ENCODE results near the gene CEP131.
A peak's percentile ranks its signal among the peaks of the same experiment; 100 is the strongest.

CEP131 gene

DNA sequence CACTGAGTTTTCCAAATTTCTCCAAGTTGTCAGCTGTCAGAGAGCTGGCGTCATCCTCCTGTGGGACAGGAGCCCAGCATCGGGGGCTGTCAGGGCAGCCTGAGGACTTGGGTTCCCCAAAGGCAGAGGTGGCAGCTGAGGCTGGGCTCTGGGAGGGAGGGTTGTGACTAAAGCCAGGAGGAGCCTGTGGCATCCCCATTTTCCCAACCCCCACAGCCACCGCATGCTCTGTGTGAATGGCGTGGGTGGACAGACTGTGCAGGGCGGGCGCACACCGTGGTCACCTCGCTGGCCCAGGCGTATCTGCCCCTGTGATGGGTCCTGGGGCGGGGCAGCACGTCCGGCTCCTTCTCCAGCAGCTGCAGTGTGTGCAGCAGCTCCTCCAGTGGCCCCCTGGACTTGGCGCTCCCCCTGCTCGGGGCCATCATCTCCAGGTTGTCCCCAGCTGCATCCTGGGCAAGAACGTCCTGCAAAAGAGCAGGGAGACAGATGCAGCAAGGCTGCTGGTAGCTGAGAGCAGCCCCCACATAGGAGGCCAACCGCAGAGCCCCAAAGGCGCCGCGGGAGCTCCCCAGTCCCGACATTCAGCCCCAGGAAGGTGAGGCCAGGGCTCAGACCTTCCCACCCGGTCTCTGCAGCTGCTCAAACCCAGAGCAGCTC, 24.8 kb downstream of the CEP131 start:
- DNase-seq, result no peak
- H3K9me3 ChIP-seq (ENCODE audit: severe bottlenecking), result no peaks in the 10 kb centered on the region
- TF ChIP-seq, protein P1, sequence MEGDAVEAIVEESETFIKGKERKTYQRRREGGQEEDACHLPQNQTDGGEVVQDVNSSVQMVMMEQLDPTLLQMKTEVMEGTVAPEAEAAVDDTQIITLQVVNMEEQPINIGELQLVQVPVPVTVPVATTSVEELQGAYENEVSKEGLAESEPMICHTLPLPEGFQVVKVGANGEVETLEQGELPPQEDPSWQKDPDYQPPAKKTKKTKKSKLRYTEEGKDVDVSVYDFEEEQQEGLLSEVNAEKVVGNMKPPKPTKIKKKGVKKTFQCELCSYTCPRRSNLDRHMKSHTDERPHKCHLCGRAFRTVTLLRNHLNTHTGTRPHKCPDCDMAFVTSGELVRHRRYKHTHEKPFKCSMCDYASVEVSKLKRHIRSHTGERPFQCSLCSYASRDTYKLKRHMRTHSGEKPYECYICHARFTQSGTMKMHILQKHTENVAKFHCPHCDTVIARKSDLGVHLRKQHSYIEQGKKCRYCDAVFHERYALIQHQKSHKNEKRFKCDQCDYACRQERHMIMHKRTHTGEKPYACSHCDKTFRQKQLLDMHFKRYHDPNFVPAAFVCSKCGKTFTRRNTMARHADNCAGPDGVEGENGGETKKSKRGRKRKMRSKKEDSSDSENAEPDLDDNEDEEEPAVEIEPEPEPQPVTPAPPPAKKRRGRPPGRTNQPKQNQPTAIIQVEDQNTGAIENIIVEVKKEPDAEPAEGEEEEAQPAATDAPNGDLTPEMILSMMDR (IDR thresholded peaks at IDR 0.05; ENCODE audit: low read depth, low read length), result no peak
- no peaks in the 10 kb centered on the region for H3K27me3 ChIP-seq (ENCODE audit: insufficient read depth, low read depth, severe bottlenecking)
- H3K27ac ChIP-seq, result peak overlapping the region; percentile 35
- H3K4me3 ChIP-seq (ENCODE audit: low read depth, low read length), result no peak overlapping the region
- peaks cover 95% of the 10 kb centered on the region for H3K36me3 ChIP-seq

DNA sequence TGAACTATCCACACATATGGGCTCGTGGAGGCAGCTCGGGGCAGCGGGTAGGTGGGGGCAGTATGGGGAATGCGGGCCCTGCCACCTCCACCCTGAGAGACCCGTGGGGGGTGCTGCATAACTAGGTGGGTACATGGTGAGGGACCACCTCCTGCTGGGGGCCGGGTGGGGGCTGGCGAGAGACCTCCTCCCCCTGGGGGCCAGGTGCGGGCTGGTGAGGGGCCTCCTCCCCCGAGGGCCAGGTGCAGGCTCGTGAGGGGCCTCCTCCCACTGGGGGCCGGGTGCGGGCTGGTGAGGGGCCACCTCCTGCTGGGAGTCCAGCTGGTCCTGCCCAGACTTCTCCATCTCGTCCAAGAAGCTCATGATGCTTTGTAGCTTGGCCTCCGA, 25.4 kb downstream of the CEP131 start:
- Histone ChIP-seq H3K27me3 (ENCODE audit: insufficient read depth, low read depth, severe bottlenecking) (no peaks in the 10 kb centered on the region), H3K27ac (peak overlapping the region; percentile 35), H3K36me3 (peaks cover 95% of the 10 kb centered on the region), H3K4me3 (ENCODE audit: low read depth, low read length) (no peak overlapping the region), H3K9me3 (ENCODE audit: severe bottlenecking) (no peaks in the 10 kb centered on the region)
- DNase-seq, result no peak
- TF ChIP-seq, protein P1 (IDR thresholded peaks at IDR 0.05; ENCODE audit: low read depth, low read length), result no peak

DNA sequence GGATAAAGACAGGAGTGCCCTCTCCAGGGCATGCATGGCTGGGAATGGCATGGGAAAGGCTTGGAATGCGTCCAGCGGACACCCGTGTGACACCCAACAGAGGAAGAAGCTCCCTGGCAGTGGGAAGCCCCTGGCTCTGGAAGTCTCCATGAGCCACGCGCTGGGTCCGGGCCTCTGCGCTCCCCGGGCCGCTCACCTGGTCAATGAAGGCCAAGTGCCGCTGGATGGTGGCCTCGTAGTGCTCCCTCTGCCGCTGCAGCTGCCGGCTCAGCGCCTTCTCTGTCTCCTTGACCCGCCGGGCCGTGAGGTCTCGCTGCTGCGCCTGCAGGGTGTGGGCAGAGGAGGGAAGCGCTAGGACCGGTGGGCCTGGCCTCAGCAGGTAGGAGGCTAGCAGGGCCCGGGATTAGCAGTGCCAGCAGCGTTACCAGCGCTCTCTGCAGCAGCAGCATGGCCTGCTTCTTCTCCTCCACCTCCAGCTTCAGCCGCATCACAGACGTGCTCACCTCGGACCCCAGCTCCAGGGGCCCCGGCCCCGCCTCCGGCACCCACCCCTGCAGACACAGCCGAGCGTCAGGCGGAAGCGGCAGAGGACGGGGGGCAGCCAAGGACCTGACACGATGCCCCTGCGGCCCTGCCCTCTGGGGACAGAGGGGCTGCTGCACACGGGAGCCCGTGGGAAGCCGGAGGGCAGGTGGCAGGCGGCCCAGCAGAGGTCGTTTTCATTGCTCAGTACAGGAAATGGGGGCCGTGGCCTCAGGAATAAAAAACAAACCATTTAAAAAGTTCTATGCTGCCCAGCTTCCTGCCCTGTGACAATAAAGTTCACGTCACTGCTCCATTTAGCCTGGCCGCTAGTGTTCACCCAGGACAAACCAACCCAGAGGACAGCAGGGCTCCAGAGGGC, 26.0 kb downstream of the CEP131 start:
- H3K36me3 ChIP-seq, result peaks cover 97% of the 10 kb centered on the region

DNA sequence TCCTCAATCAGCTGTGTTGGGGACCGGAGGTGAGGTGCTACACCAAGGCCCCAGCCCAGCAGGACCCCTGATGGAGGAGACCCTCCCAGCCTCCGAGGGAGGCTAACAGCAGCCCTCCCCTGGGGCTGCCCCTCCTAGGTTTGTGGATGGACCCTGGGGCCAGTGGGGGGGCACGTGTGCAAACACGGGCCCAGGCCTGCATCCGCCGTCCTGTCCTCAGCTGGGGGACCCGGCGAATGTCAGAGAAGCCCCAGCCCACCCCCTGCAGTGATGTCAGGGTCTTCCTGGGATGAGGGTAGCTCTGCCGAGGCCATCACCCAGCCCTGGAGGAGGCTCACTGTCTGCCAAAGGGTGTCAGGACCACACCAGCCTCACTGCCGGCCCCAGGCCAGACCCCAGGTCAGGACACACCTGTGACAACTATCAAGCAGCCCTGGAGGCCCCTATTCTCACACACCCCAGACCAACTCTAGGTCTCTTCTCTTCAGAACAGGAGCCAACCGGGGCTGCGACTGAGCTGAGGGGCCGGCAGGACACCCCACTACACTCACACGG, 26.7 kb downstream of the CEP131 start:
- peaks cover 97% of the 10 kb centered on the region for H3K36me3 ChIP-seq
- H3K9me3 ChIP-seq (ENCODE audit: severe bottlenecking), result no peaks in the 10 kb centered on the region
- DNase-seq, result no peak
- no peaks in the 10 kb centered on the region for H3K27me3 ChIP-seq (ENCODE audit: insufficient read depth, low read depth, severe bottlenecking)
- TF ChIP-seq, protein P1 (IDR thresholded peaks at IDR 0.05; ENCODE audit: low read depth, low read length), result no peak
- H3K27ac ChIP-seq, result no peak overlapping the region
- no peak overlapping the region for H3K4me3 ChIP-seq (ENCODE audit: low read depth, low read length)

More for the DNA sequence above, 26.0 kb downstream of the CEP131 start:
- Histone ChIP-seq H3K4me3 (ENCODE audit: low read depth, low read length) (no peak overlapping the region), H3K9me3 (ENCODE audit: severe bottlenecking) (no peaks in the 10 kb centered on the region), H3K27me3 (ENCODE audit: insufficient read depth, low read depth, severe bottlenecking) (no peaks in the 10 kb centered on the region), H3K27ac (peak overlapping the region; percentile 35)
- no peak for DNase-seq
- TF ChIP-seq, protein P1 (IDR thresholded peaks at IDR 0.05; ENCODE audit: low read depth, low read length), result no peak

DNA sequence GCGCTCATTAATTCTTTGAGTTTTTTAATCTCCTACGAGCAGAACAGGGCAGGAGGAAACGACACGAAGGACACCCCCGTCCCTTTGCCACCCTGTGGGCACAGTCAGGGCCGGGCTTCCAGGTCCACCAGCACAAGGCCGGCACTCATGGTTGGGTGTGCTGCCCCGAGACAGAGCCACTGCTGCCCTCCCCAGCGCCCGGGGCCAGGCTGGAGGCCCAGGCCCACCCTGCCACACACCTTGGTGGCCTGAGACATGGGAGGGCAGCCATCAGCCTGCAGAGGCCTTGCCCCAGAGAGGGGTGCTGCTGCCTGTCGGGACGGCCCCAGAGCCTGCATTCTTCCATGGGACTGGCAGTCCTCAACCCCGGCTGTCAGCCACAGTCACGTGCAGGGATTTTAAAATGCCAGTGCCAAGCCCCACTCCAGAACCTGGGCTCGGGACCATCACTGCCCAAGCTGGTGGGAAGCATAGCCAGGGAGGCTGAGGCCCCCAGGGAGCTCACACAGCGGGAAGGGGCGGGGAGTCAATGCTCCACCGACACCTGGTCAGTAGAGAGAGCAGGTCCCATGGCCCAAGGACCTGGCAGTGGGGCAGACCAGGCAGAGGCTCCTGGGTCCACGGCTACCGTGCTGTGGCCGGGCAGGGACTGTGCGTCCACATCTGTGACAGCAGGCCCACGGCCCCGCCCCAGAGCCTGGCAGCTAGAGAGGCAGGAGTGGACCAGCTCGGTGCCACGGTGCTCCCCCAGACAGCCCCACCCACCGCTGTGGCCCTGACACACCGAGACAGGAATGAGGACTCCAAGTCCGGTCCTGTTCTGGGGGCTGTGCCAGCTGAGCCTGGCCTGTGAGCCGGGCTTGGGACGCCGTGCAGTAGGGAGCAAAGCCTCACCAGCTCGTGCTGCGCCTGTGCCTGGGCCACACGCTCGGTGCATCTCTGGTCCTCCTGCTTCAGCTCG, 27.5 kb downstream of the CEP131 start:
- TF ChIP-seq, protein P1 (IDR thresholded peaks at IDR 0.05; ENCODE audit: low read depth, low read length), result no peak
- DNase-seq, result no peak
- Histone ChIP-seq H3K9me3 (ENCODE audit: severe bottlenecking) (no peaks in the 10 kb centered on the region), H3K27me3 (ENCODE audit: insufficient read depth, low read depth, severe bottlenecking) (no peaks in the 10 kb centered on the region), H3K4me3 (ENCODE audit: low read depth, low read length) (no peak overlapping the region), H3K27ac (no peak overlapping the region), H3K36me3 (peaks cover 97% of the 10 kb centered on the region)
